T-cell (primary cell): ENCODE results near the gene GET4. TPM values are rescaled to one million over a fixed set of nuclear protein-coding genes. Genes with fewer than 3 reads are reported as not detected.

Experiments
- ATAC-seq, 4 experiments: fragments of 200-7000 bp in 3 of 4; fragments of 150-1000 bp in 1 of 4; cut with Tn5 transposase; replicated peaks in 1 of 4; 1 replicate in 3 of 4; 2 replicates in 1 of 4; pipeline ENCODE4 v1.10.0; 2021; ENCODE audit warnings: moderate library complexity in 3 of 4, mild to moderate bottlenecking in 2 of 4, moderate number of reproducible peaks in 1 of 4
- CTCF ChIA-PET, 2 donors: fragments of 300-600 bp; sonication (Branson Sonifier 250); formaldehyde crosslinking; loops; one replicate each; lab custom pipeline; 2022; ENCODE audit warnings: antibody characterized with exemption in 2 of 2; lab: Charles Lee
- POLR2A ChIA-PET, 2 donors: fragments of 300-600 bp; sonication (Branson Sonifier 250); formaldehyde crosslinking; loops; one replicate each; lab custom pipeline; 2022; ENCODE audit warnings: antibody characterized with exemption in 2 of 2; lab: Charles Lee
- DNase-seq, 35 experiments: peaks; one replicate each; pipeline versions ENCODE4 v3.0.0 to v3.0.0-alpha.2; 2013 to 2023
- H3K27ac ChIP-seq: one replicate; pipeline ENCODE4 v1.5.1; 2013; ENCODE audit warnings: low read length
- H3K27me3 ChIP-seq, 2 experiments: replicated peaks in 1 of 2; 1 replicate in 1 of 2; 2 replicates in 1 of 2; pipeline versions ENCODE4 v1.6.1 to v1.7.0; 2013; ENCODE audit warnings: low read length in 1 of 2, mixed read lengths in 1 of 2; ENCODE audit not compliant: control insufficient read depth in 2 of 2, insufficient read depth in 2 of 2; ENCODE audit errors: extremely low read depth in 1 of 2
- H3K36me3 ChIP-seq, 2 donors: 1 replicate in 1 of 2; 2 replicates in 1 of 2; pipeline versions ENCODE4 v1.6.1 to v1.7.0; 2013; ENCODE audit warnings: low read length in 1 of 2; ENCODE audit not compliant: control insufficient read depth in 2 of 2, insufficient read depth in 1 of 2; ENCODE audit errors: extremely low read depth in 1 of 2
- H3K4me1 ChIP-seq, 2 experiments: 1 replicate in 1 of 2; 2 replicates in 1 of 2; pipeline versions ENCODE4 v1.6.1 to v1.7.0; 2013; ENCODE audit warnings: low read length in 2 of 2, mixed read lengths in 1 of 2; ENCODE audit not compliant: insufficient read depth in 2 of 2, control insufficient read depth in 1 of 2; ENCODE audit errors: extremely low read depth in 1 of 2
- H3K4me3 ChIP-seq, 2 donors: 1 replicate in 1 of 2; 2 replicates in 1 of 2; pipeline versions ENCODE4 v1.5.1 to v1.7.0; 2013; ENCODE audit warnings: mild to moderate bottlenecking in 2 of 2, low read length in 1 of 2, moderate library complexity in 1 of 2; ENCODE audit not compliant: control insufficient read depth in 1 of 2; ENCODE audit errors: extremely low read depth in 1 of 2
- H3K9me3 ChIP-seq: 2 replicates; pipeline ENCODE4 v1.7.0; 2013
- H3K27ac Mint-ChIP-seq, 2 donors: one replicate each; pipeline ENCODE4 v1.8.0; 2020 to 2021; ENCODE audit warnings: mild to moderate bottlenecking in 2 of 2, mixed read lengths in 2 of 2
- H3K27me3 Mint-ChIP-seq, 2 donors: one replicate each; pipeline ENCODE4 v1.8.0; 2021 to 2022; ENCODE audit warnings: mixed read lengths in 2 of 2
- H3K36me3 Mint-ChIP-seq: one replicate; pipeline ENCODE4 v1.8.0; 2021; ENCODE audit warnings: mixed read lengths
- H3K4me1 Mint-ChIP-seq, 3 donors: one replicate each; pipeline ENCODE4 v1.8.0; 2020 to 2022; ENCODE audit warnings: mixed read lengths in 3 of 3, mild to moderate bottlenecking in 1 of 3
- H3K4me3 Mint-ChIP-seq, 3 donors: one replicate each; pipeline ENCODE4 v1.8.0; 2020 to 2022; ENCODE audit warnings: mild to moderate bottlenecking in 3 of 3, mixed read lengths in 3 of 3, moderate library complexity in 3 of 3
- H3K9me3 Mint-ChIP-seq, 3 donors: one replicate each; pipeline ENCODE4 v1.8.0; 2020 to 2022; ENCODE audit warnings: mixed read lengths in 3 of 3
- WGBS: methylation state at CpG from one replicate; pipeline ENCODE4 v1.1.5; 2013; ENCODE audit warnings: missing lambda C conversion rate; ENCODE audit not compliant: insufficient coverage; 5-methylcytosine and 5-hydroxymethylcytosine counted together
- total RNA-seq, 35 experiments: library from RNA in 6 of 35; stranded (reverse) in 6 of 35; fragments of 120-200 nt in 1 of 35; gene quantifications; one replicate each; pipeline versions ENCODE4 v1.2.1 to v1.2.4 and lab custom pipeline; 2013 to 2026

Gene GET4
- total RNA-seq, 5 donors from 2014 or later (not counting 1 experiment from before 2014, with no cell fraction given) = 52.2 to 76.4 (median 54.7) TPM

GRCh38 chr7:945556-946255 is 69.4 kb downstream of the GET4 start:
- Mint-ChIP-seq H3K27me3 (no peaks in the 10 kb centered on the region), H3K27ac (no peak overlapping the region), H3K36me3 (no peaks in the 10 kb centered on the region), H3K4me1 (peaks cover 0 to 12% (median 3%) of the 10 kb centered on the region in 3 donors), H3K4me3 (no peak overlapping the region), H3K9me3 (peaks cover 0 to 3% (median 0%) of the 10 kb centered on the region in 3 donors)
- POLR2A ChIA-PET = no interaction called here
- 91% methylated on average over 26 of the region's 30 CpGs for WGBS
- Histone ChIP-seq H3K27me3 (peaks cover 0 to 2% of the 10 kb centered on the region in 2 experiments), H3K4me1 (peaks cover 0 to 10% of the 10 kb centered on the region in 2 experiments), H3K27ac (no peak overlapping the region), H3K36me3 (no peaks in the 10 kb centered on the region), H3K9me3 (no peaks in the 10 kb centered on the region), H3K4me3 (no peak overlapping the region)
- DNase-seq (no peak), ATAC-seq (no peak)
- CTCF ChIA-PET = no interaction called here

Other genes starting within 250 kb of the GET4 start
- 10 to 100 TPM; 12.8 to 21.4 (median 17.1) TPM for gene DNAAF5, start 149.9 kb upstream of the GET4 start, total RNA-seq
- gene PRKAR1B, start 149.3 kb upstream of the GET4 start, total RNA-seq = 10 to 100 TPM; 20.7 to 35.4 (median 24.4) TPM
- 100 to 1,000 TPM in 3 of 5 donors, 10 to 100 TPM in 2; 90.8 to 299 (median 279) TPM for gene SUN1, start 44.1 kb upstream of the GET4 start, total RNA-seq
- gene ADAP1, start 78.1 kb downstream of the GET4 start, total RNA-seq = 10 to 100 TPM; 10.6 to 26.9 (median 23.5) TPM
- gene COX19, start 99.0 kb downstream of the GET4 start, total RNA-seq = 10 to 100 TPM; 38.0 to 50.9 (median 43.7) TPM
- gene CYP2W1, start 106.6 kb downstream of the GET4 start, total RNA-seq = under 1 TPM in 1 of 5 donors, not detected in 4; 0.19 TPM
- gene GPR146, start 168.0 kb downstream of the GET4 start, total RNA-seq = 10 to 100 TPM; 11.9 to 14.7 (median 13.0) TPM
- under 1 TPM in 3 of 5 donors, not detected in 2; 0.23 to 0.41 (median 0.26) TPM for gene GPER1, start 211.6 kb downstream of the GET4 start, total RNA-seq